Activated T-cell treated with anti-CD3 and anti-CD28 coated beads for 24 hours (primary cell): ENCODE results near the gene C22orf31.

ENCODE experiments used
- DNase-seq: peaks from one replicate; pipeline ENCODE4 v3.0.0-alpha.2; 2020; ENCODE audit warnings: low read depth

The C22orf31 gene

GRCh38 chr22:29029202-29030000, 32.2 kb downstream of the C22orf31 start:
- no peak for DNase-seq

- no peak for DNase-seq
Measured at GRCh38 chr22:29028468-29028867, 33.2 kb downstream of the C22orf31 start.

- no peak for DNase-seq
Measured at GRCh38 chr22:29026579-29026978, 35.1 kb downstream of the C22orf31 start.

- no peak for DNase-seq
Measured at GRCh38 chr22:29023172-29023796, 38.3 kb downstream of the C22orf31 start.

GRCh38 chr22:29022101-29022817, 39.4 kb downstream of the C22orf31 start:
- DNase-seq: no peak

GRCh38 chr22:29018293-29019189, 43.1 kb downstream of the C22orf31 start:
- no peak for DNase-seq

- DNase-seq: no peak
Measured at GRCh38 chr22:29016067-29016938, 45.3 kb downstream of the C22orf31 start.

- DNase-seq: no peak
Measured at GRCh38 chr22:29014773-29015172, 46.9 kb downstream of the C22orf31 start.

GRCh38 chr22:29014293-29014692, 47.3 kb downstream of the C22orf31 start:
- no peak for DNase-seq

GRCh38 chr22:29012952-29013351, 48.7 kb downstream of the C22orf31 start:
- DNase-seq: no peak

GRCh38 chr22:29012101-29012433, 49.6 kb downstream of the C22orf31 start:
- no peak for DNase-seq

- DNase-seq: no peak
Measured at GRCh38 chr22:29011240-29012100, 50.2 kb downstream of the C22orf31 start.

- DNase-seq: no peak
Measured at GRCh38 chr22:29009148-29009547, 52.5 kb downstream of the C22orf31 start.
